DND-41 (cell line): ENCODE measurements around the gene JAKMIP1.

Source experiments
- CTCF ChIP-seq: IDR thresholded peaks from 2 replicates; pipeline ENCODE4 v1.5.1; 2012; ENCODE audit warnings: borderline replicate concordance, low read length, moderate library complexity, mild to moderate bottlenecking; ENCODE audit not compliant: poor library complexity, severe bottlenecking; ENCODE audit errors: extremely low read depth
- EZH2 ChIP-seq: IDR thresholded peaks from 3 replicates; pipeline ENCODE4 v1.6.1; 2012; ENCODE audit warnings: borderline replicate concordance, low read depth, mild to moderate bottlenecking, moderate library complexity, low read length, inconsistent platforms; ENCODE audit not compliant: severe bottlenecking

GRCh38 chr4:6189511-6189910 lies 10.8 kb downstream of the JAKMIP1 start:
- no peak for TF ChIP-seq CTCF
- TF ChIP-seq EZH2, result no peak
